Fibroblast of lung (primary cell): ENCODE data around the gene SUCLG1.

ENCODE experiments used
- CTCF ChIP-seq, 2 donors: IDR thresholded peaks in 1 of 2; conservative IDR thresholded peaks in 1 of 2; 1 replicate in 1 of 2; 2 replicates in 1 of 2; pipeline ENCODE4 v1.5.1; 2011 to 2012; ENCODE audit warnings: low read length in 2 of 2, control low read depth in 1 of 2, inconsistent platforms in 1 of 2, low read depth in 1 of 2, mild to moderate bottlenecking in 1 of 2
- EZH2 ChIP-seq: IDR thresholded peaks from 2 replicates; pipeline ENCODE4 v1.5.1; 2012; ENCODE audit warnings: low read length, control low read depth, mild to moderate bottlenecking; ENCODE audit errors: missing control alignments

GRCh38 chr2:84457686-84458085 lies 1.4 kb downstream of the SUCLG1 start:
- TF ChIP-seq CTCF (conservative IDR thresholded peaks at IDR 0.05 in 1 of 2, IDR thresholded peaks at IDR 0.05 in 1 of 2; ENCODE audit: low read depth in 1 of 2, low read length in 2 of 2), result no peak
- no peak for TF ChIP-seq EZH2
